CD4-positive, alpha-beta T cell treated with Interferon gamma for 1 hour (primary cell): ENCODE measurements around the gene SBNO1.
"Not testable (repeated sequence)": the region's sequence is repeated elsewhere in the genome, so short reads cannot be mapped to it uniquely, and the experiment has no call there.

Experiments
- DNase-seq: peaks from one replicate; pipeline ENCODE4 v3.0.0-alpha.2; 2020

The SBNO1 gene

GRCh38 chr12:123388177-123388950, 23.7 kb upstream of the SBNO1 start:
- DNase-seq, result peak; percentile 62

GRCh38 chr12:123387508-123388176, 23.0 kb upstream of the SBNO1 start:
- DNase-seq, result no peak

GRCh38 chr12:123385536-123385935, 20.9 kb upstream of the SBNO1 start:
- not testable (repeated sequence) for DNase-seq

DNA sequence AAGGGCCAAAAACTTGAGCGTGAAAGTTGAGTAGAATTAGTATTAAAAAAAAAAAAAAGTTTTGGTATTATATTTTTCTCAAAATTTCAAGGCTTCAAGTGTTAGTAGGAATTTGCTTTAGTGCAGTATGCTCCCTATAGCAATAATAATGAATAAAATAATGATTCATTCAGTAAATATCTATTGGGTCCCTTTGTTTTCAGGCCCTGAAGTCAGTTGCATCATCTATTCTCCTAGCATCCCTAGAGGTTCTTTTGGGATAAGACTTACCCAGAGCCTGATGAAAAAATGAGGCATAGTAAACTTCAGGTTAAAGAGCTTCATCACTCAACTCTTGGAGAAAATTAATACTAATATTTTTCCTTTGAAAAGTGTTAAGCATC, 20.3 kb upstream of the SBNO1 start:
- no peak for DNase-seq

DNA sequence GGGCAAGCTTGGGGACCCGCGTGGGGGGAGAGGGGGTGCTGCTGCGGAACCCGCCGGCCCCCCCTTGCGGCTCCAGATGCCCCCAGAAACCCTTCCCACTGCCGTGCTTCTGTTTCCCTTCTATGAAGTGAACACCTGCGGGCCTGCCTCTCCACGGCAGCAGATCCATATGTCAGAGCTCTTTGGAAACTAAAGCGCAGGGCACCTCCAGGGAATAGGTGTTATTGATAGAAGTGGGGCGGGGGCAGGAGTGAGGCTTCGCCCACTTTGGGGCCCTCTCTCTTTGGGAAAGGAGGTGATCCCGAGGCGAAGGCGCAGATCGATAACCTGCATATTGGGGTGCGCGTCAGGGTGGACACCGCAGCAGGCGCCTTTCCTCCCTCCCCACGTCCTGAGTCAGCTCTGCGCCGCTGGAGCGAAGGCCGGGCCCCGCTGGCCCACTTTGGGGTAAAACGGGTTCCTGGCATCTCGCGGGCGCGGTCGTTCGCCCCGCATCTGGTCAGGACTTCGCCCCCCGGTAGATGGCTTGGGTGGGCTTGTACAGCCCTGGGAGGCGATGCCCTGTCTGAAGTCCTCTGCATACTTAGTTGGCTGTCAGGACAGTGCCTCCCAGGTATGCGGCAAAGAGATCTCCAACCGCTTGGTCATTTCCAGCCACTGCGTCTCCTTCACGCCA, 19.8 kb upstream of the SBNO1 start:
- no peak for DNase-seq

DNA sequence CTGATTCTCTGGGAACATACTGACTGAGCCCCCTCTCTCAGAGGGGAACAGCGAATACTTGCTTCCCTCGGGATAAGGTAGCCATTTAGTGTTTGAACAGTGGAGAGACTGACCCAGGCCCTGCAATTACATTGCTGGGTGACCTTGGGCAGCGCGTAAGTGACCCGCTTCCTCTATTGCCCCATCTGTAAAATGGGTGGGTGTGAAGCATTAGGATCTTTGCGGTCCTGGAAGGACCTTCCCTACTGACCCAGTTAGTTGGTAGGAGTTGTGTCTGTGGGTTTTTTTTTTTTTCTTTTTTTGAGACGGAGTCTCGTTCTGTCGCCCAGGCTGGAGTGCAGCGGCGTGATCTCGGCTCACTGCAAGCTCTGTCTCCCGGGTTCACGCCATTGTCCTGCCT, 18.0 kb upstream of the SBNO1 start:
- no peak for DNase-seq

- DNase-seq, result no peak
These were observed 14.7 kb upstream of the SBNO1 start for GRCh38 chr12:123379391-123379790.

DNA sequence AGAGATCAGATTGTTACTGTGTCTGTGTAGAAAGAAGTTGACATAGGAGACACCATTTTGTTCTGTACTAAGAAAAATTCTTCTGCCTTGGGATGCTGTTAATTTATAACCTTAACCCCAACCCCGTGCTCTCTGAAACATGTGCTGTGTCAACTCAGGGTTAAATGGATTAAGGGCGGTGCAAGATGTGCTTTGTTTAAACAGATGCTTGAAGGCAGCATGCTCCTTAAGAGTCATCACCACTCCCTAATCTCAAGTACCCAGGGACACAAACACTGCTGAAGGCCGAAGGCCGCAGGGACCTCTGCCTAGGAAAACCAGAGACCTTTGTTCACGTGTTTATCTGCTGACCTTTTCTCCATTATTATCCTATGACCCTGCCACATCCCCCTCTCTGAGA, 7.8 kb upstream of the SBNO1 start:
- not testable (repeated sequence) for DNase-seq

DNA sequence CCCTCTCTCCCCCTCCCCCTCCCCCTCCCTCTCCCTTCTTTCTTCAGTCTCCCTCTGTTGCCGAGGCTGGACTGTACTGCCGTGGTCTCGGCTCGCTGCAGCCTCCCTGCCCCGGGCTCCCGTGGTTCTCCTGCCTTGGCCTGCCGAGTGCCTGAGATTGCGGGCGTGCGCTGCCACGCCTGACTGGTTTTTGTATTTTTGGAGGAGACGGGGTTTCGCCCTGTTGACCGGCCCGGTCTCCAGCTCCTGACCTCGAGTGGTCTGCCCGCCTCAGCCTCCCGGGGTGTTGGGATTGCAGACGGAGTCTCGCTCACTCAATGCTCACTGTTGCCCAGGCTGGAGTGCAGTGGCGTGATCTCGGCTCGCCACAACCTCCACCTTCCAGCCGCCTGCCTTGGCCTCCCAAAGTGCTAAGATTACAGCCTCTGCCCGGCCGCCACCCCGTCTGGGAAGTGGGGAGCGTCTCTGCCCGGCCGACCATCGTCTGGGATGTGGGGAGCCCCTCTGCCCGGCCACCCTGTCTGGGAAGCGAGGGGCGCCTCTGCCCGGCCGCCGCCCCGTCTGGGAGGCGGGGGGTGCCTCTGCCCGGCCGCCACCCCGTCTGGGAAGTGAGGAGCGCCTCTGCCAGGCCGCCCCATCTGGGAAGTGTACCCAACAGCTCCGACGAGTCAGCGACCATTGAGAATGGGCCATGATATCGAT, 7.2 kb upstream of the SBNO1 start:
- not testable (repeated sequence) for DNase-seq

GRCh38 chr12:123369229-123369628, 4.6 kb upstream of the SBNO1 start:
- no peak for DNase-seq

DNA sequence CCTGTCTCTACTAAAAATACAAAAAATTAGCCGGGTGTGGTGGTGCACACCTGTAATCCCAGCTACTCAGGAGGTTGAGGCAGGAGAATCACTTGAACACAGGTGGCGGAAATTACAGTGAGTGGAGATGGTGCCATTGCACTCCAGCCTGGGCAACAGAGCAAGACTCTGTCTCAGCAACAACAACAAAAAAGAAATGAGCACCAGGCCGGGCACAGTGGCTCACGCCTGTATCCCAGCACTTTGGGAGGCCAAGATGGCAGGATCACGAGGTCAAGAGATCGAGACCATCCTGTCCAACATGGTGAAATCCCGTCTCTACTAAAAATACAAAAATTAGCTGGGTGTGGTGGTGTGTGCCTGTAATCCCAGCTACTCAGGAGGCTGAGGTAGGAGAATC, 3.8 kb upstream of the SBNO1 start:
- not testable (repeated sequence) for DNase-seq

DNA sequence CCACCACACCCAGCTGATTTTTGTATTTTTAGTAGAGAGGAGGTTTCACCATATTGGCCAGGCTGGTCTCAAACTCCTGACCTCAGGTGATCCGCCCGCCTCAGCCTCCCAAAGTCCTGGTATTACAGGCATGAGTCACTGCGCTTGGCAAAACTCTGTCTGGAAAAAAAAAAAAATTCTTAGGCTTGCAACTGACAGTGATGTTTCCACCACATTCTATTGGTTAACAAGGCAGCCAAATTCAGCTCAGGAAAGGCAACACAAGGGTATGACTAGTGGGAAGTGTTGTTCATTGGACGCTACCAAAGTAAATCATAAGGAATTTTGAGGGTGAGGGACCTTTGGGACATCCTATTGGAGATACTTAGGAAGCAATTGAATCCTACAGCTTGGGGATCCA, 2.9 kb upstream of the SBNO1 start:
- no peak for DNase-seq

DNA sequence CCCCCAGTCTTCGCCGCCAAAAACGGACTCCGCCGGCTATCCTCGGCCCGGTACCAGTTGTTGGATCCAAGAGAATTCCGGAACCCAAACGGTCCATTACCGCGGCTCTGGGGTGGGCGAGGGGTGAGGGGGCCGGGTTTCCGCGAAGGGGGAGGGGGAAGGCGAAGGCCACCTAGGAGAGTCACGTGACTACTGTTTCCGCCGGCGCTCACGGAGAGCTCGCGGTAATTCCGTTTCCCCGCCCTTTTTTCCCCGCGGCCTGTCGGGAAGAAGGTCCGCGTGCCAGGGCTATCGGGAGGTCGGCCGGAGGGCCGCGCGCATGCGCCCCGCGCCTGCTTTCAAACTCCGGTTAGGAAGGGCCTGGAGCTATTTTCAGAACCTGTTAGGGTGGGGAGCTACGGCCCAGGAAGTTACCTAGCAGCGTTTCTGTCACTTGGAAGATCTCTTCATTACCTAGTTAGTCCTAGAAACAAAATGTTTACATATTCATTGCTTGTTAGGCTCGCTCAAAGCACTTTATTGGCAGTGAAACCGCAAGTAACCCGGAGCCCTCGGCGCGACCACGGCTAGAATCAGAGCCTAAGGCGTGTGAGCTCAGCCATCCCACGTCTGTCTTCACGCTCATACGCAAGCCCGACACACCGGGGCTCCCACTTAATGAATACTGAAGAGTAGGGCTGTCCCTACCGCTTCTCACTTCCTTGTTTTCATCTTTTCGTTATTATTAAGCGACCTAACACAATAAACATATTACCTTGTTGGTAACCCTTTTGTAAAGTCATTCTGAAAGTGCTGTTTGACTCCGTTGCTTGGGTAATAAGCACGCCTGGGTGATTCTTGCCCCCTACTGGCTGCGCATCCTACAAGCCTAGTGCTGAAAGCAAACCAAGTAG, 624 bp upstream of the SBNO1 start:
- peak; percentile 99 for DNase-seq

DNA sequence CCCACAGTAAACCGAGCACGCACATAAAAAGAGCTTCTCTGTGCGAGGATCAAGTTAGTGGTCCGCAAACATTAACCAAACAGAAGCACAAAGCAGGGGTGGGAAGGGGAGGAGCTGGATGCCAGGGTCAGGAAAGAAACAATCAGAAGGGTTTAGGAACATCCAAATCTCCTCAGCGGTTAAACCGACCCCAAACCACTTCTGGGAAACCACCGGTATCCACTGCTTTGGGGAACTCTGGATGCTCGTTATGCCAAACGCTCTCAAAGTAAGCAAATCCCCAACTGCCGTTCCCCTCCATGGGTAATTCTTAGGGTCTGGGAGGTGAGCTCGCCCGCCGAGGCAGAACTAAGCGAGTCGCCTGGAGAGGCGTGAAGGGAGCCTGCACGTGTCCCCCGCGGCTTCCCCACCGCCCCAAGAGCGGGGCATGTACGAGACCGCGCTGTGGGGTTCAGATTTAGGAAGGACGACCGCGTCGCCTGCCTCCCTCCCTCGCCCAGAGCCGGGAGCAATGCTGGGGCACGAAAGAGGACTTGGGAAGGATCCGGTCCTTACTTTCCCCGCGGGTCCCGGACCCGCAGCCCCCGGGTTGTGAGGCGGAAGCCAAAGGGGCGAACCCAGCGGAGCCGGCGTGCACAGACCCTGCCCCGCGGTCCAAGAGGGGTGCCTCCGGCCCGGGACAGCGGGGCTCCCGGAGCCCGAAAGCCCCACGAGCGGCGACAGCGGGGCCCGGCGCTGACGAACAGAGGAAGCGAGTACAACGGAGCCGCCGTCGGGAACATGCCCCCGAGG, 711 bp downstream of the SBNO1 start:
- DNase-seq, result no peak

- no peak for DNase-seq
These were observed 1.3 kb downstream of the SBNO1 start for GRCh38 chr12:123363390-123363739.

GRCh38 chr12:123358035-123358434, 6.6 kb downstream of the SBNO1 start:
- DNase-seq, result no peak

DNA sequence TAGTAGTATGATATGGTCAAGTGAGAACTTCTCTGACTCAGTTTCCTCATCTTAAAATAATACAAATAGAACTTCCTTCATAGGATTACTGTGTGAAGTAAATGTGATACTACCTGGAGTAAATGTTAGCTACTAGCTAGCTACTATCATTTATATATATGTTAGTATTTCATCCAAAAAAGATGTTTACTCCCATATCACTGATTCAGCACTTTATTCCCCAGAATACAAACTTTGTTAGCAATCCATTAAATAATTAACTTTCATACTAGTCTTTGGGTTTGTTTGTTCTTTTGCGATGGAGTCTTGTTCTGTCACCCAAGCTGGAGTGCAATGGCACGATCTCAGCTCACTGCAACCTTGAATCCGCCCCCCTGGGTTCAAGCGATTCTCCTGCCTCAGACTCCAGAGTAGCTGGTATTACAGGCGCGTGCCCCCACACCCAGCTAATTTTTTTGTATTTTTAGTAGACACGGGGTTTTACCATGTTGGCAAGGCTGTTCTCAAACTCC, 8.4 kb downstream of the SBNO1 start:
- DNase-seq, result no peak

- DNase-seq, result no peak
These were observed 10.0 kb downstream of the SBNO1 start for GRCh38 chr12:123354600-123354999.

GRCh38 chr12:123351349-123351748, 13.3 kb downstream of the SBNO1 start:
- no peak for DNase-seq

DNA sequence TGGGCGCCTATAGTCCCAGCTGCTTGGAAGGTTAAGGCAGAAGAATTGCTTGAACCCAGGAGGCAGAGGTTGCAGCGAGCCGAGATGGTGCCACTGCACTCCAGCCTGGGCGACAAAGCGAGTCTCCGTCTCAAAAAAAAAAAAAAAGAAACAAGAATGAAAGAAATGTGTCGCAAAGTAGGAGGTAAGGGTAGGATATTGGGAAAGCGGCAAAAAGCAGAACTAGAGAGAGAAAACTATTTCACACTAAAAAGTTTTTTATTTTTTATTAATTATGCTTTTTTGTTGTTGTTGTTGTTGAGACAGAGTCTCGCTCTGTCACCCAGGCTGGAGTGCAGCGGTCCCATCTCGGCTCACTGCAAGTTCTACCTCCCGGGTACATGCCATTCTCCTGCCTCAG, 17.7 kb downstream of the SBNO1 start:
- DNase-seq, result no peak

GRCh38 chr12:123344086-123344485, 20.6 kb downstream of the SBNO1 start:
- DNase-seq, result no peak
